K562 (cell line): ENCODE results near the gene DVL2. TPM values are rescaled to one million over a fixed set of nuclear protein-coding genes. Genes with fewer than 3 reads are reported as not detected.

Source experiments
- ATAC-seq: fragments of 200-7000 bp; cut with Tn5 transposase; 3 replicates; pipeline ENCODE4 v1.9.1; 2020; ENCODE audit warnings: moderate library complexity
- BruUV-seq: library from RNA; stranded (reverse); fragments of 400-500 nt; replicated peaks from 2 replicates; lab custom pipeline; 2021; lab: Mats Ljungman, UMichigan
- CTCF ChIA-PET: fragments of 300-600 bp; formaldehyde crosslinking; extraction: SDS; loops from one replicate; lab custom pipeline; 2021; ENCODE audit warnings: low intra/inter-chr PET ratio; lab: Yijun Ruan, JAX
- POLR2A ChIA-PET: fragments of 300-600, 350-650 bp; sonication (Branson Sonifier 250); formaldehyde crosslinking; extraction: SDS; loops from one replicate; lab custom pipeline; 2021; ENCODE audit warnings: antibody characterized with exemption, inconsistent platforms; lab: Yijun Ruan, JAX
- DNase-seq, 4 experiments: peaks; one replicate each; pipeline versions ENCODE4 v3.0.0 to v3.0.0-alpha.2; 2011 to 2018; ENCODE audit warnings: low spot score in 3 of 4, mixed read lengths in 3 of 4; ENCODE audit errors: extremely low read depth in 1 of 4
- FAIRE-seq: peaks from 2 replicates; lab custom pipeline; 2011; peaks lifted over from hg19 to GRCh38; lab: Jason Lieb, UNC
- H2AFZ ChIP-seq: 2 replicates; pipeline ENCODE4 v1.6.0; 2011; ENCODE audit warnings: low read depth, low read length, control low read depth, inconsistent platforms
- H3K27ac ChIP-seq: fragments of 200-600 bp; 3 replicates; pipeline ENCODE4 v1.8.0; 2011; ENCODE audit warnings: low read depth, mild to moderate bottlenecking, control low read depth, inconsistent platforms, low read length, moderate library complexity, mixed read lengths; ENCODE audit errors: extremely low read depth
- H3K27me3 ChIP-seq, 2 experiments: fragments of 300-600 bp in 1 of 2; 2 replicates in 1 of 2; 3 replicates in 1 of 2; pipeline versions ENCODE4 v1.6.0 to v1.8.0; 2011; ENCODE audit warnings: inconsistent platforms in 2 of 2, low read length in 2 of 2, mild to moderate bottlenecking in 1 of 2, mixed read lengths in 1 of 2, moderate library complexity in 1 of 2; ENCODE audit not compliant: control insufficient read depth in 2 of 2, insufficient read depth in 2 of 2
- H3K36me3 ChIP-seq: fragments of 300-600 bp; 3 replicates; pipeline ENCODE4 v1.8.0; 2011; ENCODE audit warnings: mild to moderate bottlenecking, low read length, inconsistent platforms; ENCODE audit not compliant: control insufficient read depth, insufficient read depth
- H3K4me1 ChIP-seq, 2 experiments: fragments of 200-600 bp in 1 of 2; replicated peaks in 1 of 2; 2 replicates in 1 of 2; 3 replicates in 1 of 2; pipeline versions ENCODE4 v1.5.1 to v1.8.0; 2011; ENCODE audit warnings: inconsistent platforms in 2 of 2, low read length in 2 of 2, mild to moderate bottlenecking in 1 of 2, mixed read lengths in 1 of 2, moderate library complexity in 1 of 2; ENCODE audit not compliant: control insufficient read depth in 2 of 2, insufficient read depth in 2 of 2
- H3K4me2 ChIP-seq: 2 replicates; pipeline ENCODE4 v1.6.1; 2011; ENCODE audit warnings: low read length, control low read depth, inconsistent platforms, mixed read lengths; ENCODE audit not compliant: insufficient read depth
- H3K4me3 ChIP-seq: fragments of 200-600 bp; sonication (generic), shearing (Covaris generic); 2 replicates; pipeline ENCODE4 v1.5.1; 2016; ENCODE audit warnings: control low read depth, inconsistent platforms
- H3K79me2 ChIP-seq: fragments of 200-600 bp; 3 replicates; pipeline ENCODE4 v1.8.0; 2011; ENCODE audit warnings: low read length, inconsistent platforms; ENCODE audit not compliant: control insufficient read depth, insufficient read depth
- H3K9ac ChIP-seq, 2 experiments: 2 replicates each; pipeline versions ENCODE4 v1.6.0 to v1.6.1; 2011; ENCODE audit warnings: low read depth in 2 of 2, low read length in 2 of 2, control low read depth in 1 of 2, inconsistent platforms in 1 of 2, mild to moderate bottlenecking in 1 of 2, mixed read lengths in 1 of 2; ENCODE audit not compliant: insufficient read depth in 1 of 2
- H3K9me1 ChIP-seq: one replicate; pipeline ENCODE4 v1.6.0; 2011; ENCODE audit warnings: inconsistent platforms, mild to moderate bottlenecking, low read length, moderate library complexity; ENCODE audit not compliant: control insufficient read depth, insufficient read depth
- H3K9me3 ChIP-seq: replicated peaks from 2 replicates; pipeline ENCODE4 v1.5.1; 2011; ENCODE audit warnings: low read depth, low read length, inconsistent platforms; ENCODE audit not compliant: control insufficient read depth, insufficient read depth
- H4K20me1 ChIP-seq: replicated peaks from 2 replicates; pipeline ENCODE4 v1.6.1; 2011; ENCODE audit warnings: low read length, inconsistent platforms, mixed read lengths; ENCODE audit not compliant: control insufficient read depth, insufficient read depth
- DLX4 ChIP-seq: fragments of 250-450 bp; sonication (Bioruptor Pico); IDR thresholded peaks from 2 replicates; pipeline ENCODE4 v1.6.1; 2021; ENCODE audit warnings: mild to moderate bottlenecking
- FOXP4 ChIP-seq: sonication (generic); formaldehyde crosslinking; IDR thresholded peaks from 2 replicates; pipeline ENCODE4 v1.8.0; 2022; ENCODE audit warnings: mild to moderate bottlenecking, missing genetic modification reagents, borderline replicate concordance
- HMBOX1 ChIP-seq: sonication (generic); IDR thresholded peaks from 2 replicates; pipeline ENCODE4 v1.6.1; 2016
- HOXB6 ChIP-seq: fragments of 250-450 bp; sonication (Bioruptor Pico); IDR thresholded peaks from 2 replicates; pipeline ENCODE4 v1.5.1; 2022; ENCODE audit warnings: mild to moderate bottlenecking, borderline replicate concordance
- KDM1A ChIP-seq, 2 experiments: fragments of 450-650 bp; IDR thresholded peaks; 2 replicates each; pipeline ENCODE4 v1.6.1; 2016; ENCODE audit warnings: mild to moderate bottlenecking in 2 of 2
- PCBP1 ChIP-seq: fragments of 200-400 bp; formaldehyde crosslinking; IDR thresholded peaks from 2 replicates; pipeline ENCODE4 v1.6.1; 2018; ENCODE audit warnings: mild to moderate bottlenecking, low read depth, low read length; ENCODE audit not compliant: poor library complexity, severe bottlenecking
- RAD51 ChIP-seq: fragments of 450-650 bp; IDR thresholded peaks from 2 replicates; pipeline ENCODE4 v1.7.1; 2016; ENCODE audit warnings: low read depth, mild to moderate bottlenecking, borderline replicate concordance
- SIN3A ChIP-seq, 2 experiments: fragments of 150-350 bp in 1 of 2; IDR thresholded peaks; 2 replicates each; pipeline ENCODE4 v1.6.1; 2011 to 2016; ENCODE audit warnings: borderline replicate concordance in 2 of 2, low read depth in 2 of 2, low read length in 2 of 2, mild to moderate bottlenecking in 2 of 2, moderate library complexity in 2 of 2; ENCODE audit not compliant: control insufficient read depth in 1 of 2
- UBTF ChIP-seq, 2 experiments: IDR thresholded peaks; 2 replicates each; pipeline ENCODE4 v1.6.1; 2012; ENCODE audit warnings: improper control_type of control experiment in 2 of 2, low read depth in 2 of 2, low read length in 2 of 2, borderline replicate concordance in 1 of 2
- ZFP30 ChIP-seq: fragments of 250-450 bp; sonication (Bioruptor Pico); IDR thresholded peaks from 2 replicates; pipeline ENCODE4 v1.8.0; 2022; ENCODE audit warnings: moderate library complexity, mild to moderate bottlenecking, inconsistent platforms, borderline replicate concordance
- WGBS: fragments of 100-300 bp; shearing (Covaris generic); methylation state at CpG from one replicate; pipeline ENCODE4 v1.1.6; 2016; ENCODE audit warnings: low coverage, mixed read lengths; ENCODE audit not compliant: insufficient coverage; ENCODE audit errors: missing lambda C conversion rate; 5-methylcytosine and 5-hydroxymethylcytosine counted together
- in situ Hi-C: fragments of 300-500 bp; cut with MboI; formaldehyde crosslinking; loops from 4 replicates; pipeline ENCODE4 v1.15.0; 2018; ENCODE audit warnings: inconsistent platforms, mixed read lengths
- intact Hi-C: fragments of 100-400 bp; cut with micrococcal nuclease; formaldehyde crosslinking; loops from 2 replicates; pipeline ENCODE4 v1.14.2; 2022
- polyA plus RNA-seq, 8 experiments: library from polyadenylated mRNA; depleted of rRNA in 4 of 8; stranded (reverse) in 5 of 8; unstranded in 3 of 8; fragments of >200 nt; fragmentation: Nextera tagmentation in 2 of 8; fragmentation: Illumina TruSeq in 1 of 8; extraction: Ambion mirVana in 2 of 8; extraction: Trizol in 1 of 8; gene quantifications; 2 replicates each; pipeline versions ENCODE4 v1.2.1 to v1.2.3, GENCODE V29; 2011 to 2014; ENCODE audit warnings: inconsistent platforms in 1 of 8, missing spikeins in 1 of 8
- total RNA-seq, 7 experiments: library from RNA; depleted of rRNA in 6 of 7; stranded (reverse); fragments of >200 nt in 6 of 7; fragmentation: Illumina TruSeq in 2 of 7; extraction: Trizol in 2 of 7; gene quantifications; 2 replicates each; pipeline versions ENCODE4 v1.2.1 to v1.2.3, GENCODE V29; 2011 to 2021; ENCODE audit warnings: low replicate concordance in 1 of 7

The DVL2 gene
- total and polyA plus RNA-seq, 9 of the 15 experiments (the other 6 are each of a cell fraction or from before 2014, with no cell fraction given) = 1.3 to 49.5 (median 24.3) TPM

- intact Hi-C loops = no loop called here
- Histone ChIP-seq H3K36me3 (peaks cover 48% of the 10 kb centered on the region), H2AFZ (no peak overlapping the region; the same call in 1 of the 2 replicates), H3K9me1 (no peaks in the 10 kb centered on the region), H3K4me3 (peak overlapping the region; percentile 95), H3K4me1 (peaks cover 13 to 19% of the 10 kb centered on the region in 2 experiments; a peak in 4 of 5 replicates), H4K20me1 (no peaks in the 10 kb centered on the region), H3K79me2 (peaks cover 61% of the 10 kb centered on the region), H3K9me3 (no peaks in the 10 kb centered on the region), H3K27me3 (no peaks in the 10 kb centered on the region), H3K9ac (peak overlapping the region; percentile 97 to 98), H3K27ac (peak overlapping the region; percentile 96), H3K4me2 (peak overlapping the region; percentile 87)
- FAIRE-seq (no peak), DNase-seq (no peak), ATAC-seq (peak; percentile 12)
- BruUV-seq = no TSS peak
- ChIA-PET CTCF (no interaction called here), POLR2A (interaction anchor here (0.5 to 2.5 kb wide), 7 partner anchors 9 to 199 kb away, joined by 3 to 16 read pairs (median 4); partner anchors contain the start of genes GABARAP and PHF23)
- in situ Hi-C loops = no loop called here
- 0% methylated on average over 9 of the region's 55 CpGs for WGBS
- TF ChIP-seq DLX4 (CRISPR knock-in tag) = no peak
- TF ChIP-seq KDM1A (IDR thresholded peaks at IDR 0.05) = no peak
- no peak for TF ChIP-seq RAD51
- TF ChIP-seq ZFP30 = no peak
- no peak for TF ChIP-seq HOXB6 (CRISPR knock-in tag)
- TF ChIP-seq SIN3A (IDR thresholded peaks at IDR 0.05; ENCODE audit: borderline replicate concordance in 2 of 2, control insufficient read depth in 1 of 2, low read depth in 2 of 2, low read length in 2 of 2) = peak in 1 of 2 experiments; percentile 51; a peak in 1 of 4 replicates
- TF ChIP-seq FOXP4 (CRISPR knock-in tag) = no peak
- 0 out of 4 replicates have a peak, but pooled peaks of 1 of the 2 experiments have one; percentile 22 for TF ChIP-seq UBTF (IDR thresholded peaks at IDR 0.05; ENCODE audit: borderline replicate concordance in 1 of 2, low read depth in 2 of 2, low read length in 2 of 2)
- no peak for TF ChIP-seq HMBOX1
- peak; percentile 16 for TF ChIP-seq PCBP1
Observed at GRCh38 chr17:7250695-7251627, 16.6 kb upstream of the DVL2 start.
